Panc1 (cell line): ENCODE data around the gene BTG3. TPM values are rescaled to one million over a fixed set of nuclear protein-coding genes. Genes with fewer than 3 reads are reported as not detected.

Experiments used
- ATAC-seq: fragments of 200-7000 bp; cut with Tn5 transposase; 2 replicates; pipeline ENCODE4 v1.9.1; 2020; ENCODE audit warnings: mild to moderate bottlenecking, moderate library complexity
- BruUV-seq: library from RNA; stranded (reverse); fragments of 400-500 nt; replicated peaks from 2 replicates; lab custom pipeline; 2021; lab: Mats Ljungman, UMichigan
- CTCF ChIA-PET: fragments of 300-600 bp; sonication (Branson Sonifier 250); formaldehyde crosslinking; loops from one replicate; lab custom pipeline; 2022; ENCODE audit warnings: antibody characterized with exemption; lab: Charles Lee
- POLR2A ChIA-PET: fragments of 300-600 bp; sonication (Branson Sonifier 250); formaldehyde crosslinking; loops from one replicate; lab custom pipeline; 2022; ENCODE audit warnings: antibody characterized with exemption; lab: Charles Lee
- DNase-seq: peaks from one replicate; pipeline ENCODE4 v3.0.0-alpha.2; 2010; ENCODE audit warnings: low read depth, low spot score
- H3K27ac ChIP-seq: 2 replicates; pipeline ENCODE4 v1.5.1; 2011; ENCODE audit warnings: mild to moderate bottlenecking, low read length, inconsistent platforms
- H3K27me3 ChIP-seq: fragments of 200-500 bp; sonication (Bioruptor generic); 2 replicates; pipeline ENCODE4 v1.6.0; 2014; ENCODE audit warnings: low read length, inconsistent platforms; ENCODE audit not compliant: control insufficient read depth, insufficient read depth
- H3K36me3 ChIP-seq: fragments of 200-500 bp; sonication (Bioruptor generic); 2 replicates; pipeline ENCODE4 v1.5.1; 2014; ENCODE audit warnings: inconsistent platforms, mild to moderate bottlenecking, low read length, moderate library complexity; ENCODE audit not compliant: control insufficient read depth, insufficient read depth
- H3K4me1 ChIP-seq: 2 replicates; pipeline ENCODE4 v1.5.1; 2011; ENCODE audit warnings: inconsistent platforms, mild to moderate bottlenecking, low read length, moderate library complexity; ENCODE audit not compliant: control insufficient read depth, insufficient read depth
- H3K4me3 ChIP-seq, 2 experiments: 2 replicates each; pipeline ENCODE4 v1.5.1; 2011 to 2012; ENCODE audit warnings: low read depth in 2 of 2, low read length in 2 of 2, mild to moderate bottlenecking in 2 of 2, inconsistent platforms in 1 of 2, moderate library complexity in 1 of 2
- H3K9me3 ChIP-seq: fragments of 200-500 bp; sonication (Bioruptor generic); 2 replicates; pipeline ENCODE4 v1.5.1; 2014; ENCODE audit warnings: low read depth, mild to moderate bottlenecking, inconsistent platforms, low read length, moderate library complexity; ENCODE audit not compliant: control insufficient read depth, insufficient read depth
- CTCF ChIP-seq: fragments of 450-650 bp; IDR thresholded peaks from 2 replicates; pipeline ENCODE4 v1.5.1; 2017; ENCODE audit warnings: mild to moderate bottlenecking
- POLR2AphosphoS5 ChIP-seq: IDR thresholded peaks from 2 replicates; pipeline ENCODE4 v1.6.1; 2012; ENCODE audit warnings: mild to moderate bottlenecking, low read depth, low read length, moderate library complexity
- SIN3A ChIP-seq: IDR thresholded peaks from 2 replicates; pipeline ENCODE4 v1.6.1; 2012; ENCODE audit warnings: low read depth, mild to moderate bottlenecking, low read length, moderate library complexity, borderline replicate concordance; ENCODE audit not compliant: insufficient read depth
- TCF7L2 ChIP-seq: IDR thresholded peaks from 2 replicates; pipeline ENCODE4 v1.6.1; 2011; ENCODE audit warnings: mild to moderate bottlenecking, low read depth, low read length, inconsistent platforms
- in situ Hi-C: cut with HindIII; loops from 2 replicates; pipeline ENCODE4 v1.10.0; 2016; ENCODE audit warnings: low sequenced_read_pairs, low pct_unique_long_range_greater_than_20kb
- intact Hi-C: fragments of 100-400 bp; cut with micrococcal nuclease; formaldehyde crosslinking; loops from one replicate; pipeline ENCODE4 v1.10.0; 2022; ENCODE audit not compliant: unreplicated experiment
- total RNA-seq: library from RNA; stranded (reverse); gene quantifications from one replicate; pipeline ENCODE4 v1.2.1, GENCODE V29; 2021; ENCODE audit not compliant: unreplicated experiment
- TF ChIP-seq, protein P1 (sequence below), 2 experiments: IDR thresholded peaks; 2 replicates each; pipeline ENCODE4 v1.6.1; 2011 to 2012; ENCODE audit warnings: low read depth in 2 of 2, control low read depth in 1 of 2, low read length in 1 of 2, mild to moderate bottlenecking in 1 of 2, moderate library complexity in 1 of 2; ENCODE audit not compliant: insufficient read depth in 1 of 2

The BTG3 gene
- total RNA-seq, 1 experiment from 2014 or later = 20.1 TPM

GRCh38 chr21:17613242-17613676 lies 558 bp upstream of the BTG3 start:
- DNase-seq = no peak
- Histone ChIP-seq H3K36me3 (no peaks in the 10 kb centered on the region), H3K27ac (peak overlapping the region; percentile 69), H3K4me3 (peak overlapping the region; percentile 79 to 90), H3K27me3 (no peaks in the 10 kb centered on the region), H3K4me1 (no peaks in the 10 kb centered on the region; the same call in 1 of the 2 replicates), H3K9me3 (no peaks in the 10 kb centered on the region)
- peak; percentile 54 for ATAC-seq
- in situ Hi-C loops = no loop called here
- ChIA-PET POLR2A (no interaction called here), CTCF (no interaction called here)
- no TSS peak for BruUV-seq
- TF ChIP-seq SIN3A (no peak), POLR2AphosphoS5 (no peak), TCF7L2 (no peak), CTCF (no peak)
- TF ChIP-seq, protein P1, sequence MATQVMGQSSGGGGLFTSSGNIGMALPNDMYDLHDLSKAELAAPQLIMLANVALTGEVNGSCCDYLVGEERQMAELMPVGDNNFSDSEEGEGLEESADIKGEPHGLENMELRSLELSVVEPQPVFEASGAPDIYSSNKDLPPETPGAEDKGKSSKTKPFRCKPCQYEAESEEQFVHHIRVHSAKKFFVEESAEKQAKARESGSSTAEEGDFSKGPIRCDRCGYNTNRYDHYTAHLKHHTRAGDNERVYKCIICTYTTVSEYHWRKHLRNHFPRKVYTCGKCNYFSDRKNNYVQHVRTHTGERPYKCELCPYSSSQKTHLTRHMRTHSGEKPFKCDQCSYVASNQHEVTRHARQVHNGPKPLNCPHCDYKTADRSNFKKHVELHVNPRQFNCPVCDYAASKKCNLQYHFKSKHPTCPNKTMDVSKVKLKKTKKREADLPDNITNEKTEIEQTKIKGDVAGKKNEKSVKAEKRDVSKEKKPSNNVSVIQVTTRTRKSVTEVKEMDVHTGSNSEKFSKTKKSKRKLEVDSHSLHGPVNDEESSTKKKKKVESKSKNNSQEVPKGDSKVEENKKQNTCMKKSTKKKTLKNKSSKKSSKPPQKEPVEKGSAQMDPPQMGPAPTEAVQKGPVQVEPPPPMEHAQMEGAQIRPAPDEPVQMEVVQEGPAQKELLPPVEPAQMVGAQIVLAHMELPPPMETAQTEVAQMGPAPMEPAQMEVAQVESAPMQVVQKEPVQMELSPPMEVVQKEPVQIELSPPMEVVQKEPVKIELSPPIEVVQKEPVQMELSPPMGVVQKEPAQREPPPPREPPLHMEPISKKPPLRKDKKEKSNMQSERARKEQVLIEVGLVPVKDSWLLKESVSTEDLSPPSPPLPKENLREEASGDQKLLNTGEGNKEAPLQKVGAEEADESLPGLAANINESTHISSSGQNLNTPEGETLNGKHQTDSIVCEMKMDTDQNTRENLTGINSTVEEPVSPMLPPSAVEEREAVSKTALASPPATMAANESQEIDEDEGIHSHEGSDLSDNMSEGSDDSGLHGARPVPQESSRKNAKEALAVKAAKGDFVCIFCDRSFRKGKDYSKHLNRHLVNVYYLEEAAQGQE (IDR thresholded peaks at IDR 0.05; ENCODE audit: insufficient read depth in 1 of 2, low read depth in 2 of 2, low read length in 1 of 2) = no peak
- intact Hi-C loops = no loop called here

GRCh38 chr21:17612023-17612564 lies 607 bp downstream of the BTG3 start:
- no peaks in the 10 kb centered on the region for H3K9me3 ChIP-seq
- POLR2A ChIA-PET = no interaction called here
- TF ChIP-seq POLR2AphosphoS5 (no peak), CTCF (no peak), TCF7L2 (no peak), SIN3A (no peak)
- TF ChIP-seq, protein P1 (IDR thresholded peaks at IDR 0.05; ENCODE audit: insufficient read depth in 1 of 2, low read depth in 2 of 2, low read length in 1 of 2) = no peak
- no peak for DNase-seq
- TSS peak; percentile 88 for BruUV-seq
- H3K27me3 ChIP-seq = no peaks in the 10 kb centered on the region
- peak overlapping the region; percentile 79 for H3K27ac ChIP-seq
- in situ Hi-C loops (no loop called here), intact Hi-C loops (no loop called here)
- ATAC-seq = peak; percentile 39
- peak overlapping the region; percentile 79 to 90 for H3K4me3 ChIP-seq
- H3K36me3 ChIP-seq = no peaks in the 10 kb centered on the region; the same call in 1 of the 2 replicates
- H3K4me1 ChIP-seq = no peaks in the 10 kb centered on the region; the same call in 1 of the 2 replicates
- CTCF ChIA-PET = no interaction called here
